GM12892 (cell line): ENCODE measurements around the gene RPTOR.

ENCODE experiments used
- POLR2A ChIP-seq: IDR thresholded peaks from 2 replicates; pipeline ENCODE4 v1.6.1; 2011; ENCODE audit warnings: low read depth, low read length, control low read depth
- POLR2AphosphoS5 ChIP-seq: IDR thresholded peaks from 2 replicates; pipeline ENCODE4 v1.6.1; 2011; ENCODE audit warnings: low read depth, low read length, control low read depth
- TAF1 ChIP-seq: IDR thresholded peaks from 2 replicates; pipeline ENCODE4 v1.6.1; 2011; ENCODE audit warnings: low read depth, mild to moderate bottlenecking, control low read depth, low read length, borderline replicate concordance

DNA sequence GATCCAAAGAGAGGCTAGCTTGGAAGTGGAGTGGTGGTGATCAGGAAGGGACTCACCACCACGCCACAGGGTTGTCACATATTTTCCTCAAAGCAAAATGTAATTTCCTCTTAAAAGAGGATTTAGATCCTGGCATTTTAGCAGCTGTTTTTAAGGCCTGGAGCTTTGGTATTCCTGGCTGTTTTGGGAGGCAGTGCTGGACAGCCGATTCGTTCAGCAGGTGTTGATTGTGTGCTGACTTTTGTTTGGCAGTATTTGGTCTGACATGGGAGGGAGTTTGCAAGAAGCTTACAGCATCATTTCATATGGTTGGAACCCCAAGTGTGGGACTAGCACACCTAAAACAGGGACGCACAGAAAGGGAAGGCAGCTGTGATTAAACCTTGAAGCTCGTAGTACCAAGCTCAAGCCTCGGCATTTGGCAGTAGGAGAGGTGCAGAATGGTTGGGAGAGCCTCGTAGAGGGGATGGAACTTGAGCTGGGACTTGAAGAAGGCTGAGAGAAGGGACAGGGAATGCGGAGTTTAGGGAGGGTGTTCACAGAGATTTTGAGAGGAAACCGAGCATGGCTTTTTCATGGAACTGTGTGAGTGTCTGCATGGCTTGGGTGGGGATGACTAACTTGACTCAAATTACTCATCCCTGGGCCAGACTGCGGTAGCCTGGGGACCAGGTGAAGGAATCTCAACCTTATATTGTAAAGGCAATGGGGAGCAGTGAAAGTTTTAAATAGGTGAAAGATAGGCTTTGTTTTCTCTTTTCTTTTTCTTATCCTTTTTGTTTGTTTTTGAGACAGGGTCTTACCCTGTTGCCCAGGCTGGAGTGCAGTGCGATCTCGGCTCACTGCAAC lies 52.3 kb downstream of the RPTOR start:
- no peak for TF ChIP-seq POLR2A
- no peak for TF ChIP-seq POLR2AphosphoS5
- TF ChIP-seq TAF1, result no peak
